ENCODE results near the gene BSPRY. TPM values are rescaled to one million over a fixed set of nuclear protein-coding genes. Genes with fewer than 3 reads are reported as not detected.

BSPRY gene
- total and polyA plus RNA-seq, 2 of the 13 experiments (the other 11 are each of a cell fraction or from before 2014, with no cell fraction given) = 0.09 to 0.26 TPM

DNA sequence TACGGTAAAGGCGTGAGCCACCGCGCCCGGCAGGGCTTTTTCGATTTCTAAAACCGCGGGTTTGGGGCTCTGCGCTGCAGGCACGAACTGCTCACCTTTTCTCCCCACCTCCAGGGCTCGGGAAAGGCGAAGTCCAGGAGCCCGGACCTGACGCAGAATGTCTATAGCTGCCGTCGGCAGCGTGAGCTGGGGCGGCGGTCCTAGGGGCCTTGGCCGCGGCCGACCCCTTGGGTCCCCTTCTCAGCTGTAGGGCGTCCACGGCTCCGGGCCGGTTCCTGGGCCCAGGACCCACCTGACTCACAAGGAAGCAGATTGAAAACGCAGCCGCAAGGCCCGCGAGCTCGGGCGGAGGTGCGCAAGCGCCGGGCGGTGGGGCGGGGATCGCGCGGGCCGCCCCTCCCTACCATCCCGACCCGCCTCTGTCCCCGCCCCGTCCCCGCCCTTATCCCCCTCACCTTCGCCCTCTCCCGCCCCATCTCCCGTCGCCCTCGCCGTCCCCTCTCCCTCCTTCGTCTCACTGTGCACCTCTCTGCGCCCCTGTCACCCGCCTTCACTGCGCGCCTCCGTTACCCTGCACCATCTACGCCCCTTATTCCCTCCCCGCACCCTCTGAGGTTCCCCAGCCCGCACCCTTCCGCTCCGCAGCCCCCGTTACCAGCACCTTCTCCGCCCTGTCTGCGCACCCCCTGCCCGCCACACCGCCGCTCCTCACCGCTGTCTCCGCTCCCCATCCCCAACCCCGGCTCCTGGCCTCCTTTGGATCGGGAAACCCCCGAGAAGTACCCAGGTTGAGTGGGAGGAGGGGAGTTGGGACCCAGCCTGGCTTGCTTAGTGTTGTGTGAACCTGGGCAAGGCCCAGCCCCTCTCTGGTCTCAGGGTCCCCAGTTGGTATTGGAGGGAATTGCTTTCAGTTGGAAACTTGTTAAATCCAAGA lies 27.6 kb downstream of the BSPRY start, which contains the start of gene HDHD3 (continued):
- TF ChIP-seq, protein P1, sequence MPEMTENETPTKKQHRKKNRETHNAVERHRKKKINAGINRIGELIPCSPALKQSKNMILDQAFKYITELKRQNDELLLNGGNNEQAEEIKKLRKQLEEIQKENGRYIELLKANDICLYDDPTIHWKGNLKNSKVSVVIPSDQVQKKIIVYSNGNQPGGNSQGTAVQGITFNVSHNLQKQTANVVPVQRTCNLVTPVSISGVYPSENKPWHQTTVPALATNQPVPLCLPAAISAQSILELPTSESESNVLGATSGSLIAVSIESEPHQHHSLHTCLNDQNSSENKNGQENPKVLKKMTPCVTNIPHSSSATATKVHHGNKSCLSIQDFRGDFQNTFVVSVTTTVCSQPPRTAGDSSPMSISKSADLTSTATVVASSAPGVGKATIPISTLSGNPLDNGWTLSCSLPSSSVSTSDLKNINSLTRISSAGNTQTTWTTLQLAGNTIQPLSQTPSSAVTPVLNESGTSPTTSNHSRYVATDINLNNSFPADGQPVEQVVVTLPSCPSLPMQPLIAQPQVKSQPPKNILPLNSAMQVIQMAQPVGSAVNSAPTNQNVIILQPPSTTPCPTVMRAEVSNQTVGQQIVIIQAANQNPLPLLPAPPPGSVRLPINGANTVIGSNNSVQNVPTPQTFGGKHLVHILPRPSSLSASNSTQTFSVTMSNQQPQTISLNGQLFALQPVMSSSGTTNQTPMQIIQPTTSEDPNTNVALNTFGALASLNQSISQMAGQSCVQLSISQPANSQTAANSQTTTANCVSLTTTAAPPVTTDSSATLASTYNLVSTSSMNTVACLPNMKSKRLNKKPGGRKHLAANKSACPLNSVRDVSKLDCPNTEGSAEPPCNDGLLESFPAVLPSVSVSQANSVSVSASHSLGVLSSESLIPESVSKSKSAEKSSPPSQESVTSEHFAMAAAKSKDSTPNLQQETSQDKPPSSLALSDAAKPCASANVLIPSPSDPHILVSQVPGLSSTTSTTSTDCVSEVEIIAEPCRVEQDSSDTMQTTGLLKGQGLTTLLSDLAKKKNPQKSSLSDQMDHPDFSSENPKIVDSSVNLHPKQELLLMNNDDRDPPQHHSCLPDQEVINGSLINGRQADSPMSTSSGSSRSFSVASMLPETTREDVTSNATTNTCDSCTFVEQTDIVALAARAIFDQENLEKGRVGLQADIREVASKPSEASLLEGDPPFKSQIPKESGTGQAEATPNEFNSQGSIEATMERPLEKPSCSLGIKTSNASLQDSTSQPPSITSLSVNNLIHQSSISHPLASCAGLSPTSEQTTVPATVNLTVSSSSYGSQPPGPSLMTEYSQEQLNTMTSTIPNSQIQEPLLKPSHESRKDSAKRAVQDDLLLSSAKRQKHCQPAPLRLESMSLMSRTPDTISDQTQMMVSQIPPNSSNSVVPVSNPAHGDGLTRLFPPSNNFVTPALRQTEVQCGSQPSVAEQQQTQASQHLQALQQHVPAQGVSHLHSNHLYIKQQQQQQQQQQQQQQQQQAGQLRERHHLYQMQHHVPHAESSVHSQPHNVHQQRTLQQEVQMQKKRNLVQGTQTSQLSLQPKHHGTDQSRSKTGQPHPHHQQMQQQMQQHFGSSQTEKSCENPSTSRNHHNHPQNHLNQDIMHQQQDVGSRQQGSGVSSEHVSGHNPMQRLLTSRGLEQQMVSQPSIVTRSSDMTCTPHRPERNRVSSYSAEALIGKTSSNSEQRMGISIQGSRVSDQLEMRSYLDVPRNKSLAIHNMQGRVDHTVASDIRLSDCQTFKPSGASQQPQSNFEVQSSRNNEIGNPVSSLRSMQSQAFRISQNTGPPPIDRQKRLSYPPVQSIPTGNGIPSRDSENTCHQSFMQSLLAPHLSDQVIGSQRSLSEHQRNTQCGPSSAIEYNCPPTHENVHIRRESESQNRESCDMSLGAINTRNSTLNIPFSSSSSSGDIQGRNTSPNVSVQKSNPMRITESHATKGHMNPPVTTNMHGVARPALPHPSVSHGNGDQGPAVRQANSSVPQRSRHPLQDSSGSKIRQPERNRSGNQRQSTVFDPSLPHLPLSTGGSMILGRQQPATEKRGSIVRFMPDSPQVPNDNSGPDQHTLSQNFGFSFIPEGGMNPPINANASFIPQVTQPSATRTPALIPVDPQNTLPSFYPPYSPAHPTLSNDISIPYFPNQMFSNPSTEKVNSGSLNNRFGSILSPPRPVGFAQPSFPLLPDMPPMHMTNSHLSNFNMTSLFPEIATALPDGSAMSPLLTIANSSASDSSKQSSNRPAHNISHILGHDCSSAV (CRISPR knock-in tag; IDR thresholded peaks at IDR 0.05; ENCODE audit: borderline replicate concordance) = 0 out of 2 replicates have a peak, but pooled peaks have one; percentile 55
- TF ChIP-seq, protein P2, sequence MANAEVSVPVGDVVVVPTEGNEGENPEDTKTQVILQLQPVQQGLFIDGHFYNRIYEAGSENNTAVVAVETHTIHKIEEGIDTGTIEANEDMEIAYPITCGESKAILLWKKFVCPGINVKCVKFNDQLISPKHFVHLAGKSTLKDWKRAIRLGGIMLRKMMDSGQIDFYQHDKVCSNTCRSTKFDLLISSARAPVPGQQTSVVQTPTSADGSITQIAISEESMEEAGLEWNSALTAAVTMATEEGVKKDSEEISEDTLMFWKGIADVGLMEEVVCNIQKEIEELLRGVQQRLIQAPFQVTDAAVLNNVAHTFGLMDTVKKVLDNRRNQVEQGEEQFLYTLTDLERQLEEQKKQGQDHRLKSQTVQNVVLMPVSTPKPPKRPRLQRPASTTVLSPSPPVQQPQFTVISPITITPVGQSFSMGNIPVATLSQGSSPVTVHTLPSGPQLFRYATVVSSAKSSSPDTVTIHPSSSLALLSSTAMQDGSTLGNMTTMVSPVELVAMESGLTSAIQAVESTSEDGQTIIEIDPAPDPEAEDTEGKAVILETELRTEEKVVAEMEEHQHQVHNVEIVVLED (CRISPR knock-in tag; IDR thresholded peaks at IDR 0.05; ENCODE audit: borderline replicate concordance) = no peak
- TF ChIP-seq, protein P3, sequence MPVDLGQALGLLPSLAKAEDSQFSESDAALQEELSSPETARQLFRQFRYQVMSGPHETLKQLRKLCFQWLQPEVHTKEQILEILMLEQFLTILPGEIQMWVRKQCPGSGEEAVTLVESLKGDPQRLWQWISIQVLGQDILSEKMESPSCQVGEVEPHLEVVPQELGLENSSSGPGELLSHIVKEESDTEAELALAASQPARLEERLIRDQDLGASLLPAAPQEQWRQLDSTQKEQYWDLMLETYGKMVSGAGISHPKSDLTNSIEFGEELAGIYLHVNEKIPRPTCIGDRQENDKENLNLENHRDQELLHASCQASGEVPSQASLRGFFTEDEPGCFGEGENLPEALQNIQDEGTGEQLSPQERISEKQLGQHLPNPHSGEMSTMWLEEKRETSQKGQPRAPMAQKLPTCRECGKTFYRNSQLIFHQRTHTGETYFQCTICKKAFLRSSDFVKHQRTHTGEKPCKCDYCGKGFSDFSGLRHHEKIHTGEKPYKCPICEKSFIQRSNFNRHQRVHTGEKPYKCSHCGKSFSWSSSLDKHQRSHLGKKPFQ (CRISPR knock-in tag; IDR thresholded peaks at IDR 0.05; ENCODE audit: insufficient replicate concordance) = peak; percentile 34
- TF ChIP-seq ARID2 (CRISPR knock-in tag; IDR thresholded peaks at IDR 0.05; ENCODE audit: borderline replicate concordance) = peak; percentile 49; the same call in 1 of the 2 replicates
- no peak for TF ChIP-seq SIX1 (CRISPR knock-in tag; IDR thresholded peaks at IDR 0.05; ENCODE audit: borderline replicate concordance)
- peak; percentile 33 for TF ChIP-seq ASH2L (IDR thresholded peaks at IDR 0.05; ENCODE audit: insufficient read length, low read depth, low read length)
- TF ChIP-seq, protein P4, sequence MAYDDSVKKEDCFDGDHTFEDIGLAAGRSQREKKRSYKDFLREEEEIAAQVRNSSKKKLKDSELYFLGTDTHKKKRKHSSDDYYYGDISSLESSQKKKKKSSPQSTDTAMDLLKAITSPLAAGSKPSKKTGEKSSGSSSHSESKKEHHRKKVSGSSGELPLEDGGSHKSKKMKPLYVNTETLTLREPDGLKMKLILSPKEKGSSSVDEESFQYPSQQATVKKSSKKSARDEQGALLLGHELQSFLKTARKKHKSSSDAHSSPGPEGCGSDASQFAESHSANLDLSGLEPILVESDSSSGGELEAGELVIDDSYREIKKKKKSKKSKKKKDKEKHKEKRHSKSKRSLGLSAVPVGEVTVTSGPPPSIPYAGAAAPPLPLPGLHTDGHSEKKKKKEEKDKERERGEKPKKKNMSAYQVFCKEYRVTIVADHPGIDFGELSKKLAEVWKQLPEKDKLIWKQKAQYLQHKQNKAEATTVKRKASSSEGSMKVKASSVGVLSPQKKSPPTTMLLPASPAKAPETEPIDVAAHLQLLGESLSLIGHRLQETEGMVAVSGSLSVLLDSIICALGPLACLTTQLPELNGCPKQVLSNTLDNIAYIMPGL (CRISPR knock-in tag; IDR thresholded peaks at IDR 0.05; ENCODE audit: borderline replicate concordance in 1 of 2, low read depth in 1 of 2) = peak; percentile 57 to 70; a peak in 2 of 4 replicates
- peak; percentile 91 for TF ChIP-seq POLR2AphosphoS5 (IDR thresholded peaks at IDR 0.05; ENCODE audit: low read depth, low read length)
- peak; percentile 44; the same call in 1 of the 2 replicates for TF ChIP-seq ZNF878 (CRISPR knock-in tag; IDR thresholded peaks at IDR 0.05)
- peak; percentile 62; the same call in 1 of the 2 replicates for TF ChIP-seq NCOA1 (CRISPR knock-in tag; IDR thresholded peaks at IDR 0.05)
- peak; percentile 64; the same call in 1 of the 2 replicates for TF ChIP-seq SIN3A (IDR thresholded peaks at IDR 0.05; ENCODE audit: borderline replicate concordance, low read depth, low read length)
- TF ChIP-seq SAP130 (CRISPR knock-in tag; IDR thresholded peaks at IDR 0.05; ENCODE audit: low read depth) = peak; percentile 82
- TF ChIP-seq ZNF674 (CRISPR knock-in tag; IDR thresholded peaks at IDR 0.05; ENCODE audit: low read depth) = no peak
